Stimulated activated naive CD8-positive, alpha-beta T cell treated with anti-CD3 and anti-CD28 coated beads, Interleukin-15, amount 100 ng/mL, for 72 hours (primary cell): ENCODE measurements around the gene SUGCT.
"Not testable (repeated sequence)": the region's sequence is repeated elsewhere in the genome, so short reads cannot be mapped to it uniquely, and the experiment has no call there.

Source experiments
- ATAC-seq: fragments of 150-1000 bp; cut with Tn5 transposase; 2 replicates; pipeline ENCODE4 v1.10.0; 2021; ENCODE audit warnings: mild to moderate bottlenecking, moderate library complexity
- DNase-seq, 2 donors: peaks; one replicate each; pipeline ENCODE4 v3.0.0; 2021 to 2022
- H3K27ac Mint-ChIP-seq, 2 donors: one replicate each; pipeline ENCODE4 v1.8.0; 2022; ENCODE audit warnings: mild to moderate bottlenecking in 2 of 2, mixed read lengths in 2 of 2, moderate library complexity in 2 of 2
- H3K27me3 Mint-ChIP-seq: one replicate; pipeline ENCODE4 v1.8.0; 2022; ENCODE audit warnings: mixed read lengths
- H3K4me1 Mint-ChIP-seq: one replicate; pipeline ENCODE4 v1.8.0; 2022; ENCODE audit warnings: mild to moderate bottlenecking, mixed read lengths
- H3K4me3 Mint-ChIP-seq, 2 donors: one replicate each; pipeline ENCODE4 v1.8.0; 2022; ENCODE audit warnings: mild to moderate bottlenecking in 2 of 2, mixed read lengths in 2 of 2, moderate library complexity in 1 of 2
- H3K9me3 Mint-ChIP-seq, 2 donors: one replicate each; pipeline ENCODE4 v1.8.0; 2022; ENCODE audit warnings: mixed read lengths in 2 of 2

SUGCT gene

GRCh38 chr7:40599836-40600235 lies 465.0 kb downstream of the SUGCT start:
- peaks cover 35% of the 10 kb centered on the region for H3K27me3 Mint-ChIP-seq
- DNase-seq (no peak), ATAC-seq (no peak)
- H3K4me1 Mint-ChIP-seq, result peaks cover 19% of the 10 kb centered on the region
- H3K4me3 Mint-ChIP-seq, result no peak overlapping the region
- H3K9me3 Mint-ChIP-seq, result no peaks in the 10 kb centered on the region
- H3K27ac Mint-ChIP-seq, result no peak overlapping the region

- DNase-seq, H3K27ac Mint-ChIP-seq, H3K9me3 Mint-ChIP-seq, ATAC-seq, H3K4me3 Mint-ChIP-seq: not testable (repeated sequence)
- peaks cover 26% of the 10 kb centered on the region for H3K4me1 Mint-ChIP-seq
- H3K27me3 Mint-ChIP-seq, result peaks cover 43% of the 10 kb centered on the region
Measured at GRCh38 chr7:40602351-40602750, 467.5 kb downstream of the SUGCT start.

GRCh38 chr7:40604601-40605438 lies 470.0 kb downstream of the SUGCT start:
- DNase-seq, result peak; percentile 31
- Mint-ChIP-seq H3K9me3 (no peaks in the 10 kb centered on the region), H3K4me1 (peaks cover 12% of the 10 kb centered on the region), H3K27me3 (peaks cover 35% of the 10 kb centered on the region), H3K27ac (no peak overlapping the region), H3K4me3 (no peak overlapping the region)
- peak; percentile 87 for ATAC-seq

GRCh38 chr7:40608321-40609075 lies 473.7 kb downstream of the SUGCT start:
- Mint-ChIP-seq H3K27ac (no peak overlapping the region), H3K9me3 (no peaks in the 10 kb centered on the region)

GRCh38 chr7:40610461-40610860 lies 475.7 kb downstream of the SUGCT start:
- Mint-ChIP-seq H3K27me3 (peaks cover 8% of the 10 kb centered on the region), H3K9me3 (no peaks in the 10 kb centered on the region), H3K4me3 (no peak overlapping the region), H3K4me1 (peaks cover 7% of the 10 kb centered on the region), H3K27ac (no peak overlapping the region)
- DNase-seq, result no peak
- ATAC-seq, result no peak

More at GRCh38 chr7:40608321-40609075, 473.7 kb downstream of the SUGCT start:
- ATAC-seq, result no peak
- no peak overlapping the region for H3K4me3 Mint-ChIP-seq
- H3K27me3 Mint-ChIP-seq, result peaks cover 16% of the 10 kb centered on the region
- peaks cover 7% of the 10 kb centered on the region for H3K4me1 Mint-ChIP-seq
- DNase-seq, result no peak

- H3K27me3 Mint-ChIP-seq, result no peaks in the 10 kb centered on the region
- peaks cover under 1% of the 10 kb centered on the region for H3K4me1 Mint-ChIP-seq
Measured at GRCh38 chr7:40611095-40611871, 476.5 kb downstream of the SUGCT start.

GRCh38 chr7:40612298-40612697 lies 477.5 kb downstream of the SUGCT start:
- no peak for DNase-seq
- Mint-ChIP-seq H3K4me3 (no peak overlapping the region), H3K27me3 (no peaks in the 10 kb centered on the region), H3K27ac (no peak overlapping the region), H3K9me3 (no peaks in the 10 kb centered on the region), H3K4me1 (no peaks in the 10 kb centered on the region)
- no peak for ATAC-seq

More at GRCh38 chr7:40611095-40611871, 476.5 kb downstream of the SUGCT start:
- Mint-ChIP-seq H3K9me3 (no peaks in the 10 kb centered on the region), H3K27ac (no peak overlapping the region), H3K4me3 (no peak overlapping the region)
- no peak for DNase-seq
- ATAC-seq, result no peak

- DNase-seq (no peak), ATAC-seq (no peak)
- no peak overlapping the region for H3K4me3 Mint-ChIP-seq
- H3K9me3 Mint-ChIP-seq, result no peaks in the 10 kb centered on the region
- no peaks in the 10 kb centered on the region for H3K27me3 Mint-ChIP-seq
- H3K27ac Mint-ChIP-seq, result no peak overlapping the region
- H3K4me1 Mint-ChIP-seq, result no peaks in the 10 kb centered on the region
Measured at GRCh38 chr7:40619647-40620046, 484.8 kb downstream of the SUGCT start.

- Mint-ChIP-seq H3K4me3 (no peak overlapping the region), H3K27ac (no peak overlapping the region), H3K9me3 (peaks cover 0 to under 1% of the 10 kb centered on the region in 2 donors), H3K4me1 (no peaks in the 10 kb centered on the region), H3K27me3 (no peaks in the 10 kb centered on the region)
- DNase-seq (no peak), ATAC-seq (no peak)
Measured at GRCh38 chr7:40621592-40621998, 486.8 kb downstream of the SUGCT start.

- H3K4me3 Mint-ChIP-seq, result no peak overlapping the region
- H3K4me1 Mint-ChIP-seq, result no peaks in the 10 kb centered on the region
- DNase-seq (no peak), ATAC-seq (no peak)
- H3K9me3 Mint-ChIP-seq, result peaks cover 0 to 5% of the 10 kb centered on the region in 2 donors
- no peaks in the 10 kb centered on the region for H3K27me3 Mint-ChIP-seq
- H3K27ac Mint-ChIP-seq, result no peak overlapping the region
Measured at GRCh38 chr7:40622941-40623501, 488.2 kb downstream of the SUGCT start.

GRCh38 chr7:40623863-40624262 lies 489.1 kb downstream of the SUGCT start:
- Mint-ChIP-seq H3K9me3 (peaks cover 0 to 5% of the 10 kb centered on the region in 2 donors), H3K27me3 (no peaks in the 10 kb centered on the region), H3K4me3 (no peak overlapping the region), H3K4me1 (no peaks in the 10 kb centered on the region), H3K27ac (no peak overlapping the region)
- no peak for DNase-seq
- ATAC-seq, result no peak

GRCh38 chr7:40627361-40627760 lies 492.6 kb downstream of the SUGCT start:
- not testable (repeated sequence) for H3K9me3 Mint-ChIP-seq, H3K4me1 Mint-ChIP-seq, H3K27ac Mint-ChIP-seq, H3K4me3 Mint-ChIP-seq, ATAC-seq, H3K27me3 Mint-ChIP-seq, DNase-seq

GRCh38 chr7:40629891-40630290 lies 495.1 kb downstream of the SUGCT start:
- Mint-ChIP-seq H3K27me3 (no peaks in the 10 kb centered on the region), H3K9me3 (peaks cover 0 to 5% of the 10 kb centered on the region in 2 donors), H3K4me1 (no peaks in the 10 kb centered on the region), H3K27ac (no peak overlapping the region), H3K4me3 (no peak overlapping the region)
- ATAC-seq, result no peak
- no peak for DNase-seq

- H3K27me3 Mint-ChIP-seq, result peaks cover 8% of the 10 kb centered on the region
- no peaks in the 10 kb centered on the region for H3K4me1 Mint-ChIP-seq
- no peak overlapping the region for H3K4me3 Mint-ChIP-seq
- H3K27ac Mint-ChIP-seq, result no peak overlapping the region
- DNase-seq, result no peak
- H3K9me3 Mint-ChIP-seq, result no peaks in the 10 kb centered on the region
- no peak for ATAC-seq
Measured at GRCh38 chr7:40634118-40634517, 499.3 kb downstream of the SUGCT start.
